BE2C (cell line): ENCODE measurements around the gene KIAA1191.

Experiments used
- DNase-seq: peaks from one replicate; pipeline ENCODE4 v3.0.0-alpha.2; 2020
- H3K27me3 ChIP-seq: fragments of 250-450 bp; sonication (Bioruptor Pico); 2 replicates; pipeline ENCODE4 v1.5.1; 2020; ENCODE audit warnings: mild to moderate bottlenecking
- H3K36me3 ChIP-seq: fragments of 250-450 bp; sonication (Bioruptor Pico); 2 replicates; pipeline ENCODE4 v1.5.1; 2020; ENCODE audit warnings: mild to moderate bottlenecking
- H3K4me1 ChIP-seq: fragments of 250-450 bp; sonication (Bioruptor Pico); 2 replicates; pipeline ENCODE4 v1.5.1; 2020
- H3K4me3 ChIP-seq: 2 replicates; pipeline ENCODE4 v1.5.1; 2011; ENCODE audit warnings: low read depth, low read length
- H3K9me3 ChIP-seq: fragments of 250-450 bp; sonication (Bioruptor Pico); 2 replicates; pipeline ENCODE4 v1.5.1; 2020
- CTCF ChIP-seq: IDR thresholded peaks from 2 replicates; pipeline ENCODE4 v1.5.1; 2012; ENCODE audit warnings: mild to moderate bottlenecking, low read depth, low read length

The KIAA1191 gene

GRCh38 chr5:176381423-176381822, 19.9 kb upstream of the KIAA1191 start:
- no peaks in the 10 kb centered on the region for H3K4me1 ChIP-seq
- no peak for DNase-seq
- no peak overlapping the region for H3K4me3 ChIP-seq
- peaks cover 54% of the 10 kb centered on the region for H3K36me3 ChIP-seq
- H3K27me3 ChIP-seq, result no peaks in the 10 kb centered on the region
- no peaks in the 10 kb centered on the region for H3K9me3 ChIP-seq
- TF ChIP-seq CTCF, result no peak

GRCh38 chr5:176379881-176380280, 18.3 kb upstream of the KIAA1191 start:
- Histone ChIP-seq H3K9me3 (no peaks in the 10 kb centered on the region), H3K36me3 (peaks cover 38% of the 10 kb centered on the region), H3K4me3 (no peak overlapping the region), H3K4me1 (no peaks in the 10 kb centered on the region), H3K27me3 (no peaks in the 10 kb centered on the region)
- TF ChIP-seq CTCF, result no peak
- DNase-seq, result no peak

GRCh38 chr5:176373100-176373818, 11.7 kb upstream of the KIAA1191 start:
- no peak overlapping the region for H3K4me3 ChIP-seq
- no peaks in the 10 kb centered on the region for H3K4me1 ChIP-seq
- no peak for DNase-seq
- H3K27me3 ChIP-seq, result no peaks in the 10 kb centered on the region
- TF ChIP-seq CTCF, result no peak
- no peaks in the 10 kb centered on the region for H3K9me3 ChIP-seq
- H3K36me3 ChIP-seq, result peaks cover 4% of the 10 kb centered on the region; the same call in 1 of the 2 replicates

GRCh38 chr5:176371621-176372539, 10.3 kb upstream of the KIAA1191 start:
- no peaks in the 10 kb centered on the region for H3K4me1 ChIP-seq
- H3K9me3 ChIP-seq, result no peaks in the 10 kb centered on the region
- H3K36me3 ChIP-seq, result peaks cover 4% of the 10 kb centered on the region; the same call in 1 of the 2 replicates
- no peaks in the 10 kb centered on the region for H3K27me3 ChIP-seq
- no peak for DNase-seq
- no peak overlapping the region for H3K4me3 ChIP-seq
- no peak for TF ChIP-seq CTCF

- no peak for DNase-seq
- Histone ChIP-seq H3K4me3 (no peak overlapping the region), H3K9me3 (no peaks in the 10 kb centered on the region), H3K36me3 (peaks cover 9% of the 10 kb centered on the region; the same call in 1 of the 2 replicates), H3K4me1 (no peaks in the 10 kb centered on the region), H3K27me3 (no peaks in the 10 kb centered on the region)
- no peak for TF ChIP-seq CTCF
These were observed 8.6 kb upstream of the KIAA1191 start for GRCh38 chr5:176369934-176370711.
